ENCODE measurements around the gene MARCHF5.
"Not testable (repeated sequence)": the region's sequence is repeated elsewhere in the genome, so short reads cannot be mapped to it uniquely, and the experiment has no call there.

MARCHF5 gene

DNA sequence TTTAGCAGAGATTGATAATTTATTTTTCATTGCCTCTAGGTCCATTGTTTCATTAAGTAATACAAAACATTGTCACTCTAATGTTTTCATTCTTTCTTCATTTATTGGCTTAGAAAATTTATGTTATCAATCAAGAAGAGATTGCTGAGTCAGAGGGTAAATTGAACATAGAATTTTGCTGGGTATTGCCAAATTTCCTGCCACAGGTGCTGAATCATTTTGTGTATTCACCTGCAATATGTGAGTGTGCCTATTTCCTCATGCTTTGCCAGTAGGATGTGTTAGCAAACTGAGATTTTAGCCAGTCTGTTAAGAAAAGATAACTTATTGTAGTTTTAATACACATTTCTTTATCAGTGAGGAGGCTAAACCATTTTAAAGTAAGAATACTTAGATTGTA is 38.0 kb downstream of the MARCHF5 start:
- no peak for DNase-seq (ENCODE audit: extremely low read depth, low read depth)
- TF ChIP-seq, protein P1, sequence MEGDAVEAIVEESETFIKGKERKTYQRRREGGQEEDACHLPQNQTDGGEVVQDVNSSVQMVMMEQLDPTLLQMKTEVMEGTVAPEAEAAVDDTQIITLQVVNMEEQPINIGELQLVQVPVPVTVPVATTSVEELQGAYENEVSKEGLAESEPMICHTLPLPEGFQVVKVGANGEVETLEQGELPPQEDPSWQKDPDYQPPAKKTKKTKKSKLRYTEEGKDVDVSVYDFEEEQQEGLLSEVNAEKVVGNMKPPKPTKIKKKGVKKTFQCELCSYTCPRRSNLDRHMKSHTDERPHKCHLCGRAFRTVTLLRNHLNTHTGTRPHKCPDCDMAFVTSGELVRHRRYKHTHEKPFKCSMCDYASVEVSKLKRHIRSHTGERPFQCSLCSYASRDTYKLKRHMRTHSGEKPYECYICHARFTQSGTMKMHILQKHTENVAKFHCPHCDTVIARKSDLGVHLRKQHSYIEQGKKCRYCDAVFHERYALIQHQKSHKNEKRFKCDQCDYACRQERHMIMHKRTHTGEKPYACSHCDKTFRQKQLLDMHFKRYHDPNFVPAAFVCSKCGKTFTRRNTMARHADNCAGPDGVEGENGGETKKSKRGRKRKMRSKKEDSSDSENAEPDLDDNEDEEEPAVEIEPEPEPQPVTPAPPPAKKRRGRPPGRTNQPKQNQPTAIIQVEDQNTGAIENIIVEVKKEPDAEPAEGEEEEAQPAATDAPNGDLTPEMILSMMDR (IDR thresholded peaks at IDR 0.05; ENCODE audit: low read depth, low read length): no peak

DNA sequence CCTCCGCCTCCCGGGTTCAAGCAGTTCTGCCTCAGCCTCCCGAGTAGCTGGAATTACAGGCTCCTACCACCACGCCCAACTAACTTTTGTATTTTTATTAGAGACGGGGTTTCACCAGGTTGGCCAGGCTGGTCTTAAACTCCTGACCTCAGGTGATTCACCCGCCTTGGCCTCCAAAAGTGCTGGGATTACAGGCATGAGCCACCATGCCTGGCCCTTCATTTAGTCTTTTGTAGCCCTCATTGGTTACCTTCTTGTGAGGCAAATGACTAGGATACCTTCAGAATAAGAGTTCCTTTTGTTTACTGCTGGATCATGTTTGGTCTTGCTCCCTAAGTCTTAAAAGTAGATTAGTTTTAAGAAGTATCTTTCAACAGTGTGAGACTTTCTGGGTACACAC is 39.0 kb downstream of the MARCHF5 start:
- DNase-seq (ENCODE audit: extremely low read depth, low read depth): not testable (repeated sequence)

DNA sequence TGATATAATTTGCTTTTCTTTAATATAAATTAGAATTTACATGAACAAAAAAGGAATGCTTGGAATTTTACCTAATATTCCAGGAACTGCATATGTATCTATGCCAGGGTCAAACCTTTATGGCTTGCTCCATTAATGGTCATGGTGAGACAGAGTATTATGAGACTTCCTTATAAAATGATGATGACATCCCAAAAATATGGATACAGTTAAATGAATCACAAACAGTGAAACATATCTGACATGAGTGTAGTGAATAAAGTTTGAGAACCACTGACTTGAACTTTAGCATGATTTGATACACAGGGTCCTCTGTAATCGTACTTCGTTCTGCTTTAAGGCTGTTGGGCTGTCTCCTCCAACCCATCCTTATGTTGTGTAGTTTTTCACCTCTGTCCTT is 51.8 kb downstream of the MARCHF5 start:
- TF ChIP-seq, protein P1 (IDR thresholded peaks at IDR 0.05; ENCODE audit: low read depth, low read length): no peak
- no peak for DNase-seq (ENCODE audit: extremely low read depth, low read depth)

DNA sequence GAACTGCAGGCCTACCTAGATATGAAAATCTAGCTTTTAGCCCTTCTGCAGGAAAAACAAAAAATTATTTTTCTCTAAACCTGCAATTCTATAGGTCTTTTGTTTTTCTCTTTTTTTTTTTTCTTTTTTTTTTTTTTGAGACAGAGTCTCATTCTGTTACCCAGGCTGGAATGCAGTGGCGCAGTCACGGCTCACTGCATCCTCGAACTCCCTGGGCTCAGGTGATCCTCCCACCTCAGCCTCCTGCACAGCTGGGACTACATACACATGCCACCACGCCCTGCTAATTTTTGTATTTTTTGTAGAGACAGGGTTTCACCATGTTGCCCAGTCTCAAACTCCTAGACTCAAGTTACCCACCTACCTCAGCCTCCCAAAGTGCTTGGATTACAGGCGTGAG is 54.6 kb downstream of the MARCHF5 start:
- not testable (repeated sequence) for DNase-seq (ENCODE audit: extremely low read depth, low read depth)

DNA sequence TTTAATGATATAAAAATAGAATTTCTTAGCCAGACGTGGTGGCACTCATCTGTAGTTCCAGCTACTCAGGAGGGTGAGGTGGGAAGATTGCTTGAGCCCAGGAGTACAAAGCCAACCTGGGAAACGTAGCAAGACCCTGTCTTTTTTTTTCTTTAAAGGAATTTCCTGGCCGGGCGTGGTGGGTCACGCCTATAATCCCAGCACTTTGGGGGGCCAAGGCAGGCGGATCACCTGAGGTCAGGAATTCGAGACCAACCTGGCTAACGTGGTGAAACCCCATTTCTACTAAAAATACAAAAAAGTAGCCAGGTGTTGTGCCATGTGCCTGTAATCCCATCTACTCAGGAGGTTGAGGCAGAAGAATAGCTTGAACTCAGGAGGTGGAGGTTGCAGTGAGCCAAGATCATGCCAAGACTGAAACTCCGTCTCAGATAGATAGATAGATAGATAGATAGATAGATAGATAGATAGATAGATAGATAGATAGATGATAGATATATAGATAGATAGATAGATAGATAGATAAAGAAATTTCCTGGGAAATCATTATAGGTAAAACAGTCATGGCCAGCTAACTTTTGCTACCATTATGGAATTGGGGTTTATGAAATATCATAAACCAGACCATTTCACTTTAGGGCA is 56.2 kb downstream of the MARCHF5 start:
- DNase-seq (ENCODE audit: extremely low read depth, low read depth): not testable (repeated sequence)

DNA sequence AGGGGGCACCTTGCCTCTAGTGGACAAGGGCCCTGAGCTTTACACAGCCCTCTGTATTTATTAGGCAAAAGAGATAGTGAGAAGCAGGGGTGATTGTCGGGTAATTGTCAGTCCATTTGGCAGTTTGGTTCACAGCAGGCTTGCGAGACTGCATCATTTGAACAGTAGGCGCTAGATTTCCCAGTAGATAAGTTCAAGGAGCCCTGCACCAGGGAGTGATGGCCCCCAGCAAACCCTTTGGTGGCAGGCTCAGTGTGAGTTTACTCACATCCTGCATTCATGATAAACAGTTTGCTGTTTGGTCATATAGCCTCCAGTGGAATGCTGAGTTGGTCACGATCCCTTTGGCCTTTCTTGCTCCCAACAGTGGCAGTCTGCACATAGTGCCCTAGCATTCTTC is 59.4 kb downstream of the MARCHF5 start:
- TF ChIP-seq, protein P1 (IDR thresholded peaks at IDR 0.05; ENCODE audit: low read depth, low read length): no peak
- DNase-seq (ENCODE audit: extremely low read depth, low read depth): no peak

DNA sequence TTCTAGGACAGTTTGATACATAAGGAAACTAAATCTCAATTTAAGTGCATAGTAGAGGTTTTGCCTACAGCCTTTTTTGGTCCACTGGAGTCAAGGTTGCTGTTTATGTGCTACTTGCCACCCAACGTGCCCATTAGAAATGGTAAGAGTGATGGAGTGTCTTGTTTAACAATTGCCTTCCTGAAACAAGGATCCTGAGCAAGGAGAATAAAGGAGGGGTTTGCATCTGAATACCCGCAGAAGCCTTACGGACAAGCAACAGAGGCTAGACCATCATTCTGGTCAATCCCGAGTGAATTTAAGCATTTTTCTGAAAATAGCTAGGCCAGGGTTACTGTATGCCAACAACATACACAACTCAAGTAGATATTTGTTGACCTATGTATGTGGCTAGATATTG is 63.6 kb downstream of the MARCHF5 start:
- DNase-seq (ENCODE audit: extremely low read depth, low read depth): no peak
- TF ChIP-seq, protein P1 (IDR thresholded peaks at IDR 0.05; ENCODE audit: low read depth, low read length): no peak

DNA sequence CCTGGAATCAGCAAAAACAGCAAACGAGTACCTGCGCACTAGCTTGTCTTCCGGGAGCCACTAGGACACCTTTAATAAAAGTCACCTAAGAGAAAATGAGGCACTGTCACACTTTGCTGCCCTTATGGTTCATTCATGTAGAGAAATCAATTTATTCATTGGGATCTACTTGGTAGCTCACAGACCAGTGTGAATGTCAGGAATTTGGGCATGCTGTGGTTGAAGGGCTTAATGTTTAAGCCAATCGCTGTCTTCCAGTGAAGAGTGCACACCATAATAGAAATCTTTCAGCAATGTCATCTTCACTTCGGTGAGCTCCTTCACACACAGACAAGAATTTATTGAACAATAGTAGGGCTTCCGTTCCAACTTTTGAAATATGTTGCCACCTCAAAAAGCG is 65.1 kb downstream of the MARCHF5 start:
- DNase-seq (ENCODE audit: extremely low read depth, low read depth): no peak
- TF ChIP-seq, protein P1 (IDR thresholded peaks at IDR 0.05; ENCODE audit: low read depth, low read length): no peak

DNA sequence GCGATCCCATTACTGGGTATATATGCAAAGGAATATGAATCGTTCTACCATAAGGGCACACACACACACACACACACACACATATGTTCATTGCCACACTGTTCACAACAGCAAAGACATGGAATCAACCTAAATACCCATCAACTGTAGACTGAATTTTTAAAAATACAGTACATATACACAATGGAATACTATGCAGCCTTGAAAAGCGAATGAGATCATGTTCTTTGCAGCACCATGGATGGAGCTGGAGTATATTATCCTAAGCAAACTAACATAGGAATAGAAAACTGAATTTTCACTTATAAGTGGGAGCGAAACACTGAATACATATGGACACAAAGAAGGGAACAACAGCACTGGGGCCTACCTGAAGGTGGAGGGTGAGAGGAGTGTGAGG is 72.5 kb downstream of the MARCHF5 start:
- TF ChIP-seq, protein P1 (IDR thresholded peaks at IDR 0.05; ENCODE audit: low read depth, low read length): no peak
- DNase-seq (ENCODE audit: extremely low read depth, low read depth): no peak

Measured in AG09319 (cell line).